HL-60 (cell line): Measurements from ENCODE around the gene CEP295NL.

Source experiments
- DNase-seq, 2 experiments: peaks; one replicate each; pipeline ENCODE4 v3.0.0-alpha.2; 2010 to 2020; ENCODE audit warnings: low read depth in 1 of 2, low spot score in 1 of 2
- H3K27ac ChIP-seq: fragments of 250-450 bp; sonication (Bioruptor Pico); replicated peaks from 2 replicates; pipeline ENCODE4 v1.5.1; 2020; ENCODE audit warnings: mild to moderate bottlenecking, moderate library complexity
- H3K27me3 ChIP-seq: fragments of 250-450 bp; sonication (Bioruptor Pico); 2 replicates; pipeline ENCODE4 v1.5.1; 2021; ENCODE audit warnings: mild to moderate bottlenecking, moderate library complexity; ENCODE audit not compliant: insufficient read depth, poor library complexity, severe bottlenecking
- H3K4me3 ChIP-seq: replicated peaks from 2 replicates; pipeline ENCODE4 v1.5.1; 2011; ENCODE audit warnings: mild to moderate bottlenecking, control low read depth, low read length; ENCODE audit not compliant: insufficient read depth
- CTCF ChIP-seq: IDR thresholded peaks from one replicate; pipeline ENCODE4 v1.5.1; 2011; ENCODE audit warnings: low read length, control low read depth, inconsistent platforms; ENCODE audit not compliant: insufficient read depth
- GABPA ChIP-seq: IDR thresholded peaks from 2 replicates; pipeline ENCODE4 v1.6.1; 2012; ENCODE audit warnings: low read depth
- POLR2AphosphoS5 ChIP-seq: IDR thresholded peaks from 2 replicates; pipeline ENCODE4 v1.6.1; 2012; ENCODE audit warnings: low read depth
- REST ChIP-seq: IDR thresholded peaks from 2 replicates; pipeline ENCODE4 v1.6.1; 2012; ENCODE audit warnings: low read depth; ENCODE audit not compliant: insufficient replicate concordance
- SPI1 ChIP-seq: IDR thresholded peaks from 2 replicates; pipeline ENCODE4 v1.6.1; 2012; ENCODE audit warnings: low read depth, mild to moderate bottlenecking, borderline replicate concordance

The CEP295NL gene

GRCh38 chr17:78864117-78864516 is 38.9 kb downstream of the CEP295NL start:
- DNase-seq = no peak
- Histone ChIP-seq H3K27ac (no peak overlapping the region), H3K27me3 (no peaks in the 10 kb centered on the region), H3K4me3 (no peak overlapping the region)
- TF ChIP-seq REST = no peak
- TF ChIP-seq POLR2AphosphoS5 = no peak
- no peak for TF ChIP-seq GABPA
- no peak for TF ChIP-seq SPI1
- TF ChIP-seq CTCF = no peak

GRCh38 chr17:78862073-78863023 is 40.7 kb downstream of the CEP295NL start:
- no peak overlapping the region for H3K27ac ChIP-seq
- TF ChIP-seq CTCF = no peak
- peak; percentile 35; the same call in 1 of the 2 replicates for TF ChIP-seq SPI1
- H3K27me3 ChIP-seq = no peaks in the 10 kb centered on the region
- peak; percentile 66 to 71 for DNase-seq
- H3K4me3 ChIP-seq = no peak overlapping the region

- TF ChIP-seq GABPA (no peak), REST (no peak), CTCF (no peak), POLR2AphosphoS5 (no peak), SPI1 (no peak)
- H3K4me3 ChIP-seq = no peak overlapping the region
- H3K27me3 ChIP-seq = no peaks in the 10 kb centered on the region
- no peak for DNase-seq
- no peak overlapping the region for H3K27ac ChIP-seq
Observed at GRCh38 chr17:78861229-78861628, 41.8 kb downstream of the CEP295NL start.
